Duodenal mucosa (tissue), 2 donors: ENCODE data around the gene GTF3C2.
A peak's percentile ranks its signal among the peaks of the same experiment; 100 is the strongest.

ENCODE experiments used
- H3K27ac ChIP-seq: one replicate; pipeline ENCODE4 v1.7.0; 2013; ENCODE audit warnings: low read depth, low read length
- H3K27me3 ChIP-seq, 2 donors: one replicate each; pipeline ENCODE4 v1.7.0; 2013; ENCODE audit warnings: low read length in 2 of 2, control low read depth in 1 of 2; ENCODE audit not compliant: insufficient read depth in 2 of 2, control insufficient read depth in 1 of 2
- H3K36me3 ChIP-seq, 2 donors: one replicate each; pipeline ENCODE4 v1.7.0; 2013; ENCODE audit warnings: low read length in 2 of 2, control low read depth in 1 of 2; ENCODE audit not compliant: insufficient read depth in 2 of 2, control insufficient read depth in 1 of 2
- H3K4me1 ChIP-seq, 2 donors: one replicate each; pipeline ENCODE4 v1.7.0; 2013; ENCODE audit warnings: low read length in 2 of 2, control low read depth in 1 of 2; ENCODE audit not compliant: insufficient read depth in 2 of 2, control insufficient read depth in 1 of 2
- H3K4me3 ChIP-seq, 2 donors: one replicate each; pipeline ENCODE4 v1.7.0; 2013; ENCODE audit warnings: low read length in 2 of 2, low read depth in 1 of 2
- H3K9ac ChIP-seq, 2 donors: one replicate each; pipeline ENCODE4 v1.7.0; 2013; ENCODE audit warnings: low read length in 2 of 2, low read depth in 1 of 2
- H3K9me3 ChIP-seq, 2 donors: one replicate each; pipeline ENCODE4 v1.7.0; 2013; ENCODE audit warnings: low read length in 2 of 2, control low read depth in 1 of 2; ENCODE audit not compliant: control insufficient read depth in 1 of 2

Gene GTF3C2

GRCh38 chr2:27379836-27380625, 23.5 kb upstream of the GTF3C2 start:
- peak overlapping the region; percentile 91 for H3K27ac ChIP-seq
- peaks cover 50 to 72% of the 10 kb centered on the region in 2 donors for H3K36me3 ChIP-seq

GRCh38 chr2:27379383-27379835, 22.8 kb upstream of the GTF3C2 start:
- Histone ChIP-seq H3K27me3 (no peaks in the 10 kb centered on the region), H3K4me1 (peaks cover 21 to 25% of the 10 kb centered on the region in 2 donors), H3K9ac (peak overlapping the region; percentile 80 to 94), H3K27ac (peak overlapping the region; percentile 91), H3K36me3 (peaks cover 50 to 72% of the 10 kb centered on the region in 2 donors), H3K9me3 (no peaks in the 10 kb centered on the region), H3K4me3 (peak overlapping the region; percentile 85 to 92)

More at GRCh38 chr2:27379836-27380625, 23.5 kb upstream of the GTF3C2 start:
- peak overlapping the region; percentile 80 to 94 for H3K9ac ChIP-seq
- H3K9me3 ChIP-seq: no peaks in the 10 kb centered on the region
- H3K4me3 ChIP-seq: peak overlapping the region; percentile 85 to 92
- H3K4me1 ChIP-seq: peaks cover 21 to 25% of the 10 kb centered on the region in 2 donors
- no peaks in the 10 kb centered on the region for H3K27me3 ChIP-seq

DNA sequence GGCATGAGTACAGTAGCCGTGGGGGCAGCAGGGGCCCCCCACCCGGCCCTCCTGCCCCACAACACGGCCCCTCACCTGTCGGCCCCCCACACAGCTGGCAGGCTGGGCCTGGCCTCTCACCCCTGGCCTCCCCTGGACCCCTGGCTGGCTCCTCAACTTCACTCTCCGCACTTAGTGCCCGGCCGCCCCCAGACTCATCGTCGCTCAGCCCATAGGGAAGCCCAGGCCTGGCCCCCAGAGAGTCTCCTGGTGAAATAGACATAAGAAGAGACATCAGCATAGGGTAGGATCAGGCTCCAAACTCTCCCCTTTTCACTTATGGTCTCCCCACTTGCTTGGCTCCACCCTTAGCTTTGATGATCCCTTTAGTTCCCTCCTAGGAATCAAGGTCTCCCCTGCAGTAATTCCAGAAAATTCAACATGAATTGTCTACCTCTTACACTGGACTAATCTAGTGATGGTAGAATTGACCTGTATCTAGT, 22.3 kb upstream of the GTF3C2 start:
- Histone ChIP-seq H3K27ac (no peak overlapping the region), H3K4me3 (peak overlapping the region in 1 of 2 donors; percentile 85), H3K9me3 (no peaks in the 10 kb centered on the region), H3K27me3 (no peaks in the 10 kb centered on the region), H3K4me1 (peaks cover 21 to 25% of the 10 kb centered on the region in 2 donors), H3K36me3 (peaks cover 49 to 70% of the 10 kb centered on the region in 2 donors), H3K9ac (peak overlapping the region in 1 of 2 donors; percentile 94)

DNA sequence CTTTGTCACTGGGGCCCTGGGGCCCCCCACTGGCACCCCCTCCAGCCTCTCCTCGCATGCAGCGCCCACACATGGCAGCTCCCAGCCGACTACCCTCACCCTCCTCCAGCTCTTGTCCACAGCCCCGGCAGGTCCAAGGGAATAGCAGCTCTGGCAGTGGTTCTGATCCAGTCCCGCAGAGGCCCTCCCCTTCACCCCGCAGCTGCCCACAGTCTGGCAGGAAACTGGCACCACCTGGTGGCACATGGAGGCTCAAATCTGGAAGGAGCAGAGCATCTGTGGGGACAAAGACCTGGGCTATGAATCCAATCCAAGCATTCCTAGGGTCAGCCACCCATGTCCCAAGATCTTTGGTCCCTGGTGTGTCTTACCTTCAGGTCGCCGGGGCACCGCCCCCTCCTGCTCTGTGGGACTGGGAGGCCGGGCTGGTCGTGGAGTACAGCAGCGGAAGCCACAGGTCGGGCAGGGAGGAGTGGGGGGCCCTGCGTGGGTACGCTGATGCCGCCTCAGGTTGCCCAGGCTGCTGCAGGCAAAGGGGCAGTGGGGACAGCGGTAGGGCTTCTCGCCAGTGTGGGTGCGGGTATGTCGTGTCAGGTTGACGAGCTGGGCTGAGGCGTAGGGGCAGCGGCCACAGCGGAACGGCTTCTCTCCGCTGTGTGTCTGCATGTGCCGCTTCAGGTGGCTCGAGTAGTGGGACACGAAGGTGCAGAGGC, 21.7 kb upstream of the GTF3C2 start:
- Histone ChIP-seq H3K4me1 (peaks cover 21 to 25% of the 10 kb centered on the region in 2 donors), H3K4me3 (no peak overlapping the region), H3K27me3 (no peaks in the 10 kb centered on the region), H3K9me3 (no peaks in the 10 kb centered on the region), H3K36me3 (peaks cover 47 to 68% of the 10 kb centered on the region in 2 donors), H3K9ac (peak overlapping the region in 1 of 2 donors; percentile 94), H3K27ac (no peak overlapping the region)

- Histone ChIP-seq H3K36me3 (peaks cover 49 to 70% of the 10 kb centered on the region in 2 donors), H3K4me3 (no peak overlapping the region), H3K27ac (no peak overlapping the region), H3K27me3 (no peaks in the 10 kb centered on the region), H3K9ac (no peak overlapping the region), H3K9me3 (no peaks in the 10 kb centered on the region), H3K4me1 (peaks cover 25% of the 10 kb centered on the region in 2 donors)
These were observed 21.1 kb upstream of the GTF3C2 start for GRCh38 chr2:27377618-27378095.

DNA sequence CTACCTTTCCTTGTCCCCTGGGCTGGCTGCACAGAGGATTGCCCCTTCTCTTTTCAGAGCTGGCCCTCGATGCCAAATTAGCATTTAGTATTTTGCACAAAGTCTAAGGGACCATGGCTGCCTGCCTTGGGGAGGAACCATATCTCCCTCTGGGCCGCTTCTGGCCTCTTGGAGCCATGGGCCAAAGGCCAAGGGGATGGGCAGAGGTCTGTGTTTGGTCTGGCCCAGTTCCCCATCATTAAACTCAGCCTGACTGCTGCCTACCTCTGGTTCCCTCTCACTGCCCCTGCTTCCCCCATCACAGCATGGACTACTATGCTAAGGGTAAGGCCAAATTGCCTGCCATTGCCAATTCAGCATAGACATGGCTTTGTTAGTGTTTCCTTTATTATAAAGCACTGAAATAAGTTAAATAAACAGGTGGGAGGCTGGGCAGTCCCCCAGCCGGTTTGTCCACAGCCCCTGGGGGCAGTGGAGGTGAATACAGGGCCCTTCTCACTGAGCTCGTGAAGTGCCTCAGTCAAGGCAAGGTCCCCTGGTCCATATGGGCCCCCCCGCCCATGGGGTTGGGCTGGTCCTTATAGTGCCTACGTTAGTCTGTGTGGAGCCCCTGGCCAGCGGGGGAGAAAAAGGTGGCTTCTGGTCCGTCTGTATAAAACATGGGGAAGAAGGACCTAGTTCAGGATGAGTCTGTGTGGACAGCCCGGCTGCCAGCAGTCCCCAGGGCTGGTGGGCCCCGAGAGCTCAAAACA, 20.5 kb upstream of the GTF3C2 start:
- H3K9ac ChIP-seq: no peak overlapping the region
- H3K4me1 ChIP-seq: peaks cover 30 to 31% of the 10 kb centered on the region in 2 donors
- H3K9me3 ChIP-seq: no peaks in the 10 kb centered on the region
- H3K4me3 ChIP-seq: no peak overlapping the region
- peaks cover 51 to 70% of the 10 kb centered on the region in 2 donors for H3K36me3 ChIP-seq
- no peak overlapping the region for H3K27ac ChIP-seq
- H3K27me3 ChIP-seq: no peaks in the 10 kb centered on the region

- H3K4me3 ChIP-seq: no peak overlapping the region
- H3K27ac ChIP-seq: no peak overlapping the region
- H3K27me3 ChIP-seq: no peaks in the 10 kb centered on the region
- H3K9ac ChIP-seq: no peak overlapping the region
- H3K4me1 ChIP-seq: peaks cover 35 to 37% of the 10 kb centered on the region in 2 donors
- no peaks in the 10 kb centered on the region for H3K9me3 ChIP-seq
- peaks cover 47 to 63% of the 10 kb centered on the region in 2 donors for H3K36me3 ChIP-seq
These were observed 19.7 kb upstream of the GTF3C2 start for GRCh38 chr2:27376151-27376865.

DNA sequence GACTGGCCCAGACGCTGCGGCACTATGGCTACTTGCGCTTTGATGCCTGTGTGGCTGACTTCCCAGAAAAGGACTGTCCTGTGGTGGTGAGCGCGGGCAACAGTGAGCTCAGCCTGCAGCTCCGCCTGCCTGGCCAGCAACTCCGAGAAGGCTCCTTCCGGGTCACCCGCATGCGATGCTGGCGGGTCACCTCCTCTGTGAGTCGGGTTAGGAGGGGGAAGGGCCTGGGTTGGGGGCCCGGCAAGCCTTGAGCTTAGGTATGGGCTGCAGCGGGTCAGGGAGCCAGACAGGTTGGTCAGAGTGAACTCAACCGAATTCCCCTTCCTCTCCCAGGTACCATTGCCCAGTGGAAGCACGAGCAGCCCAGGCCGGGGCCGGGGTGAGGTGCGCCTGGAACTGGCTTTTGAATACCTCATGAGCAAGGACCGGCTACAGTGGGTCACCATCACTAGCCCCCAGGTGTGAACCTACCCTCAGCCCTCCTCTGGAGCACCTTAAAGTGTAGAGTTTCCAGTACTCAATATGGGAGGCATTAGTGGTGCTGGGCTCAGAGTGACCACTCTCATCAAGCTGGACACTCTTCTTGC, 19.0 kb upstream of the GTF3C2 start:
- Histone ChIP-seq H3K9me3 (no peaks in the 10 kb centered on the region), H3K27me3 (no peaks in the 10 kb centered on the region), H3K4me1 (peaks cover 35% of the 10 kb centered on the region in 2 donors), H3K4me3 (no peak overlapping the region), H3K27ac (no peak overlapping the region), H3K36me3 (peaks cover 47 to 61% of the 10 kb centered on the region in 2 donors), H3K9ac (no peak overlapping the region)

GRCh38 chr2:27373567-27373966, 17.0 kb upstream of the GTF3C2 start:
- Histone ChIP-seq H3K27ac (no peak overlapping the region), H3K36me3 (peaks cover 49 to 62% of the 10 kb centered on the region in 2 donors), H3K27me3 (no peaks in the 10 kb centered on the region), H3K9me3 (no peaks in the 10 kb centered on the region), H3K4me3 (no peak overlapping the region), H3K4me1 (peaks cover 30 to 31% of the 10 kb centered on the region in 2 donors), H3K9ac (no peak overlapping the region)
